LoVo (cell line): ENCODE results near the gene POLDIP2.
A peak's percentile ranks its signal among the peaks of the same experiment; 100 is the strongest.

Experiments
- DNase-seq: peaks from one replicate; pipeline ENCODE4 v3.0.0-alpha.2; 2016; ENCODE audit warnings: low spot score

The POLDIP2 gene

DNA sequence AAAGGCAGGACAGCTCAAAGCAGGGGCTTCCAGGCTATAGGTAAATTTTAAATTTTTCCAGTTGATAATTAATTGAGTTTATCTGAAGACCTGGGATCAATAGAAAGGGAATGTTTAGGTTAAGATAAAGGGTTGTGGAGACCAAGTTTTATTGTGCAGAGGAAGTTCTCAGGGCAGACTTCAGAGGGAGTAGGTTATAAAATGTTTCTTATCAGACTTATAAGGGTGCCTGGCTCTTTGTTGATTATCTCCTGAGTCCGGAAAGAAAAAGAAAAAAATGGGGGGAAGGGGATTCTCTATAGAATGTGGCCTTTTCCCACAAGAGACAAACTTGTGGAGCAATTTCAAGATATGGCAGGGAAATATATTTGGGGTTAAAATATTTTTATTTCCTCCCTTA is 32.8 kb upstream of the POLDIP2 start:
- DNase-seq, result no peak

DNA sequence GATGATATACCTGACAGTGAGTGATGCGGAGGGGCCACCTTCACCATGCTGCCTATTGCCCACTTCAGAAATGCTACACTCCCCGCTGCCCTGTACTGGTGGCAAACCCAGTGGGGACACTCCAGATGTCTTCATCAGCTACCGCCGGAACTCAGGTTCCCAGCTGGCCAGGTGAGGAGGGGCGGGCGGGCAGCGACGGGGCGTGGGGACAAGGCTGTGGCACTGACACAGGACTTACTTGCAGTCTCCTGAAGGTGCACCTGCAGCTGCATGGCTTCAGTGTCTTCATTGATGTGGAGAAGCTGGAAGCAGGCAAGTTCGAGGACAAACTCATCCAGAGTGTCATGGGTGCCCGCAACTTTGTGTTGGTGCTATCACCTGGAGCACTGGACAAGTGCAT is 30.8 kb upstream of the POLDIP2 start:
- no peak for DNase-seq

DNA sequence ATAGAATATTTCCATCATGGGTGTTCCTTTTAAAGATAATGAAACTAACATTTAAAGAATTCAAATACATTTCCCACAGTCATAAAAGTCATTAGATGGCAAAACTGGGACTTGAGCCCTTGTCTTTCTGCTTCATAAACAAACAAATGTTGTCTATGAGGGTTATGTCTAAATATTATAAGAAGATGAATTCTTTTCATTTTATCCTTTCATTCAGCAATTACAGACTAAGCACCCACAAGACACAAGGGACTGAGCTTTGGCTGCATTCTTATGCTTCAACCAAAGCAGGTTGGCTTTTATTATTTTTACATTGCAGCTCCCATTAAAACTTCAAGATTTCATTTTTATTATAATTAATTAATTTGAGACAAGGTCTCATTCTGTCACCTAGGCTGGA is 29.1 kb upstream of the POLDIP2 start:
- DNase-seq, result no peak

DNA sequence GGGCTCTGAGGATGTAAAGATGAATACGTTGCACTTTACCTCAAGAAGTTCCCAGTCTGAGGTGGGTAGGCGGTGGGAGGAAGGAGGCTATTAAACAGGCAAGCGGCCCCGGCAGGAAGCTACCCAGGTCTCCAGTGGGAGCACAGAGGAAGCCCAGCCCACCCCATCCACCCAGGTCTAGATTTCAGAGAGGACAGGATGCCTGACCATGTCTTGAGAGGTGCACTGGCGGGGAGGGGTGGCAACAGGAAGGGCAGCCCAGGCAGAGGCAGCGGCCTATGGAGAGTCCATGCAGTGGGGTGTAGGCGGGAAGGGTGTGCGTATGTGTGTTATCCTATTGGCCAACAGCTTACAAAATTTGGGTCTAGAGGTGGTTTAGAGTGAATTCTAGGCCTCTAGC is 28.1 kb upstream of the POLDIP2 start:
- DNase-seq, result no peak

DNA sequence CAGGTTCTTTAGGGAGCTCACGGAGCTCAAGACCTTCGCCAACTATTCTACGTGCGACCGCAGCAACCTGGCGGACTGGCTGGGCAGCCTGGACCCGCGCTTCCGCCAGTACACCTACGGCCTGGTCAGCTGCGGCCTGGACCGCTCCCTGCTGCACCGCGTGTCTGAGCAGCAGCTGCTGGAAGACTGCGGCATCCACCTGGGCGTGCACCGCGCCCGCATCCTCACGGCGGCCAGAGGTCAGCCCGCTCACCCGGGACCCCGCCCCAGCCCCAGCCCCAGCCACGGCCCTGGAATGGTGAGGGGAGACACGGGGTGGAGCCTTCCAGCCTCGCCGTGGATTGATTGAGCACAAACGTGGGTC is 27.7 kb upstream of the POLDIP2 start:
- peak; percentile 18 for DNase-seq

DNA sequence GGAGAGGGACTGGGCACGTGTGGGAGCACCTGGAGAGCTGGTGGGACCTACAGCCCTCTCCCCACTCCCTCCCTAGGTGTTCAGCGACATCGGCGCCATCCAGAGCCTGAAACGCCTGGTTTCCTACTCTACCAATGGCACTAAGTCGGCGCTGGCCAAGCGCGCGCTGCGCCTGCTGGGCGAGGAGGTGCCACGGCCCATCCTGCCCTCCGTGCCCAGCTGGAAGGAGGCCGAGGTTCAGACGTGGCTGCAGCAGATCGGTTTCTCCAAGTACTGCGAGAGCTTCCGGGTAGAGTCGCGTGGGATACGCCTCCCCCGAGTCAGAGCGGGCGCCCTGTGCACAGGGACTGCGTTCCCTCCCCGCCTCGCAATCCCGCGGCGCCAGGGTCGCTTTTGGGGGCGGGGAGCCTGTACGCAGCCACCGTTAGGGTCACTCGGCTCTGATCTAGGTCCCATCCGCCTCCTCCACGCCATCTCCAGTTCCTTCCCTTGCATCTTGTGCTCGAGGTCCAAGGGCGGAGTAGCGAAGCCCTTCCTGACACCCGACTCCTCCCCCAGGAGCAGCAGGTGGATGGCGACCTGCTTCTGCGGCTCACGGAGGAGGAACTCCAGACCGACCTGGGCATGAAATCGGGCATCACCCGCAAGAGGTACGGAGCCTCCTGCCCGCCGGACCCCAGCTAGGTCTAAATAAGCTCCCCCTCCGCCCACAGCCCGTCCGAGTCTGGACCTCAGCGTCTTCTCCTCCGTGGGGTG is 27.1 kb upstream of the POLDIP2 start:
- peak; percentile 73 for DNase-seq

DNA sequence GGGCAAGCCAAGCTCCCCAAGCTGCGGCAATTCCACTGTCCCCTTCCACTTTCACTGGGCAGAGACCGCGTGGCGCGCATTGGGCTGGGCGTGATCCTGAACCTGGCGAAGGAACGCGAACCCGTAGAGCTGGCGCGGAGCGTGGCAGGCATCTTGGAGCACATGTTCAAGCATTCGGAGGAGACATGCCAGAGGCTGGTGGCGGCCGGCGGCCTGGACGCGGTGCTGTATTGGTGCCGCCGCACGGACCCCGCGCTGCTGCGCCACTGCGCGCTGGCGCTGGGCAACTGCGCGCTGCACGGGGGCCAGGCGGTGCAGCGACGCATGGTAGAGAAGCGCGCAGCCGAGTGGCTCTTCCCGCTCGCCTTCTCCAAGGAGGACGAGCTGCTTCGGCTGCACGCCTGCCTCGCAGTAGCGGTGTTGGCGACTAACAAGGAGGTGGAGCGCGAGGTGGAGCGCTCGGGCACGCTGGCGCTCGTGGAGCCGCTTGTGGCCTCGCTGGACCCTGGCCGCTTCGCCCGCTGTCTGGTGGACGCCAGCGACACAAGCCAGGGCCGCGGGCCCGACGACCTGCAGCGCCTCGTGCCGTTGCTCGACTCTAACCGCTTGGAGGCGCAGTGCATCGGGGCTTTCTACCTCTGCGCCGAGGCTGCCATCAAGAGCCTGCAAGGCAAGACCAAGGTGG is 24.0 kb upstream of the POLDIP2 start:
- no peak for DNase-seq

DNA sequence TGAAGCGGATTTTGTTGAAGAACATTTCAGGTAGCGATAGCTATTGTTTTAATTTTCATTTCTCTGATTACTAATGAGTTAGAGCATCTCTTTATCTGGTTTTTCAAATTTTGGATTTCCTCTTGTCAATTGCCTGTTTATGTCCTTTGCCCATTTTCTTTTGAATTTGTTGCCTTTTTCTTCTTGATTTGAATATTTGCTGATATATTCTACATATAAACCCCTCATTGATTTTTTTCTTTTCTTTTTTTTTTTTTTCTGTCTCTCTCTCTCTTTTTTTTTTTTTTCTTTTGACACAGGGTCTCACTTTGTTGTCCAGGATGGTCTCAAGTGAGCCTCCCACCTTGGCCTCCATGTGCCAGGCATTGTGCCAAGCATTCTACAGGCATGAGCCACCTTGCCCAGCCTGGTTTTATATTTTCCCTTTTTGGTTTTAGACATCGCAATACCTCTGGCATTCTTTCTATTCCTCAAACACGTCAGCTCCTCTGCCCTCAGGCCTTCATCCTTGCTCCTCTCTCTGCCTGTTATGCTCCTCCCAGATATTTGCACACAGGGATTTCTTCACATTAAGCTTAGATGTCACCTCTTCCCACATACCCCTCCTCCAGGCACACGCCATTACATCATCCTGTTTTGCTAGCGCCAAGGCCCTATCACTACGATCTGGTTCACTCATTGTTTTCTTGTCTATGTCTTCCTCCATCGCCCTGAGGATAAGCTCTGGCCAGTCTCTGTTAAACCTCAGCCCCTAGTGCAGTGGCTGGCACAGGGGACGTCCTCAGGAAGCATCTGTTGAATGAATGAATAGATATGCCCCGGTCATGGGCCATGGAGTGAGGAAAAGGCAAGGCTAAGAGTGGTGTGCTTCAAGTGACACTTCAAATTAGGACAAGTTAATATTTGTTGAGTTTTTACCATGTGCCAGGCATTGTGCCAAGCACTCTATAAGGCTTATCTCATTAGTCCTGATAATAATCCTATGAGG is 22.8 kb upstream of the POLDIP2 start:
- DNase-seq, result no peak

DNA sequence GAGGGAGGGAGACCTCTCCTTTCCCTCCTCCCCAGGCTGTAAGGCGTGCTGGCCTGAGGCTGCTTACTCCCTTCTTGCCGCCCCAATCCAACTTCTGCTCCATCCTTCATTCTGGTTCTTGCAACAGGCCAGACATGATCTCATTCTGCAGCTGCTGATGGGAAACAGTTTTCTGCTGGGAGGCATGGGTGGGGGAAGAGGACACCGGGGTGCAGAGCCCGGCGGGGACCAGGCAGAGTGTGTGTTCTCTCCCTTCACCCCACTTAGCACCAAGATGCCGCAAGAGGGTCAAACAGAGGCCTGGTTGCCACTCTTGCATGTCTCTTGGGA is 15.6 kb upstream of the POLDIP2 start:
- DNase-seq, result no peak

DNA sequence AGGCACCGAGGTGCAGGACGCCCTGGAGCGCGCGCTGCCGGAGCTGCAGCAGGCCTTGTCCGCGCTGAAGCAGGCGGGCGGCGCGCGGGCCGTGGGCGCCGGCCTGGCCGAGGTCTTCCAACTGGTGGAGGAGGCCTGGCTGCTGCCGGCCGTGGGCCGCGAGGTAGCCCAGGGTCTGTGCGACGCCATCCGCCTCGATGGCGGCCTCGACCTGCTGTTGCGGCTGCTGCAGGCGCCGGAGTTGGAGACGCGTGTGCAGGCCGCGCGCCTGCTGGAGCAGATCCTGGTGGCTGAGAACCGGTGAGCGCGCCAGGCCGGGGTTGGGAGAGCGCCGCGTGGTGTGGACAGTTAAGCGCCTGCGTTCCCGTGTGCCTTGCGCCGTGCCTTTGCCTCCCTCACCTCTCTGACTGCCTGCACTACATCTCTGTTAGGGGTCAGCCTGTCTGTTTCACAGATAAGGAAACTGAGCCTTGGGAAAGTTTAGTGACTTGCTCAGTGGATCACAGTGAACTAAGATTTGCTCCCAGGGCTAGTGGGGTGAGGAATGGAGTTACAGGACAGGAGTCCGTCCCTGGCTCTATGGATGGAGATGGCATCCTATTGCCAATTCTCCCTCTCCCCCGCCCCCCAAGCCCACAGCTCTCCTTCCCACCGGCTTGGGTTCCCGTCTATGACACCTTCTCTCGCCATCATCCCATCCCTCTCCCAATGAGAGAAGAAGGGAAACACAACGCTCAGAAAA is 15.0 kb upstream of the POLDIP2 start:
- DNase-seq, result no peak

DNA sequence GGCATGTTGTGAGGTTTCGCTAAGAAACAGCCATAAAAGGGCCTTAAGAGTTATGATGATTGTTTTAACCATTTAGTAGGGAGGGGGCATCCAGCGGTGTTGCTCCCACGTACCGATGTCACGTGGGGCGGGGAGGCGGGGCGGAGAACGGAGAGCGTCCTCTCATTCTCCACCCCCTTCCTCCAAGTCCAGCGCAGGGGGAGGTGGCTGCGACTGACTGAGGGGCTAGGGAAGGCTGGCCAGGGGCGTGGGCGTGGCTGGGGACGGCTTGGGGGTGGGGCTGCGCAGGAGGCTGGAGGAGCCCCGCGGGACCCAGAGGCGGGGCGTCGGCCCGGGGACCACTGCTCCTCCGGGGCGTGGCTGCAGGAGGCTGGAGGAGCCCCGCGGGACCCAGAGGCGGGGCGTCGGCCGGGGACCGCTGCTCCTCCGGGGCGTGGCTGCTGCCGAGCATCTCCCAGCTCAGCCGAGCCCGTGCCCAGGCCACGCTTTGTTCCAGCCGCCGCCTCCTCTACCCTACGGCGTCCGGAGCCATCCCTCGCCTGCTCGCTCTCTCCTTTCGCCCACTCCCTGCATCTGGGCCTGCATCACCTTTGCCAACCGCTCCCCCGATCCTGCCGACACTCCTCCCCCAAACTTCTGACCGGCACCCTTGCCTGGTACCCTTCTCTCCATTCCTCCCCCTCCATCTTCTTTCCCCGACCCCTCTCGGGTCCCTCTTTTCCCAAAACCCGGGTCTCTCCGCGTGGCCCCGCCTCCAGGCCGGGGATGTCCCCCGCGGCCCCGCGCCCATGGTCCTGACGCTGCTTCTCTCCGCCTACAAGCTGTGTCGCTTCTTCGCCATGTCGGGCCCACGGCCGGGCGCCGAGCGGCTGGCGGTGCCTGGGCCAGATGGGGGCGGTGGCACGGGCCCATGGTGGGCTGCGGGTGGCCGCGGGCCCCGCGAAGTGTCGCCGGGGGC is 14.2 kb upstream of the POLDIP2 start, which contains the start of gene SARM1:
Gene SARM1 (plus strand): TSS at position 450 of the 958 bp plus-strand sequence. CDS start 339 bp downstream, at position 789.
- peak; percentile 32 for DNase-seq

DNA sequence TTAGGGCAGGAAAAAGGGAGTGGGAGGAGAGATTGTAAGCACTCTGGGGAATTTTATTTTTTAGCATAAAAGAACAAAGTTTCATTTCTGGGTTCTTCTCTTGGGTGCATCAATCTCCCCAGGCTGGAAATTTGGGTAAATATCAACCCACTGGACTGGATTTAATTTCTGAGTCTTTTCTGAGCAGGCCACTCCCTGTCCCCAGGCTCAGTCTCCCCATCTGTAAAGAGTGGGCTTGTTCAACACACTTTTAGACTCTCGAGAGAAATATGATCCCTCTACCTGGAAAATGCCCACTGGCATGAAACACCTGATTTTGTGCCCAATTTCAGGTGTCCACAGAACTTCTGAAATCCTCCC is 13.4 kb upstream of the POLDIP2 start:
- DNase-seq, result no peak

DNA sequence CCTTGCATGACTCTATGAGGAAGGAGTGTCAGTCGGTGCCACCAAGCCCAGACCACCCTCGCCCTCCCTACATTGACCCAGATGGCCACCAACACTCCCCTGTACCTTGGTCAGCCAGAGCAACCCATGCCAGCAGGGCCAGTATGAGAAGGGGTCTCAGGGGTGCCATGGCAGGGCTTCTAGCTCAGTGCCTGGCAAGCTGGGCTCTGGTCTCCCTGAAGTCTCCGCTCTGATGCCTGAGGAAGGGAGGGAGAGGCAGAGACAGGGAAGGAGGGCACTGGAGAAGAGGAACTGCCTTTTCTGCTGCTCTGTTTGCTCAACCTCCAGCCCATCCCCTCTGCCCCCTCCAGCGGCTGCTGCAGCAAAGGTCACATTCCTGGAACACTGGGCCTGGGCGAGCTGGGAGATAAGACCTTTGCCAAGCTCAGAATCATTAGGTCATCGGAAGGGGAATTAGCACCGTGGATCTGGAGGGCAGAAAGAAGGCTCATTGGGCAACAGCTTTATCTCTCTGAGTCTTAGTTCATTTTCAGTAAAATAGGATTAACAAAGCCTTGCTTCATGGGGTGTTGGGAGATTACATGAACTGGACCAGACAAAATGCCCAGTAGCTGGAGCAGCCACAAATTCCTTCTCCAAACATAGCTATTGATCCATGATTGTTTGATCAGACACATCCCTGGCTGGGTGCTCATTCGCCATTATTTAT is 12.9 kb upstream of the POLDIP2 start, which contains the start of gene VTN:
Gene VTN (minus strand): TSS at position 273 of the 709 bp plus-strand sequence. CDS start 104 bp downstream, at position 169.
- DNase-seq, result no peak

DNA sequence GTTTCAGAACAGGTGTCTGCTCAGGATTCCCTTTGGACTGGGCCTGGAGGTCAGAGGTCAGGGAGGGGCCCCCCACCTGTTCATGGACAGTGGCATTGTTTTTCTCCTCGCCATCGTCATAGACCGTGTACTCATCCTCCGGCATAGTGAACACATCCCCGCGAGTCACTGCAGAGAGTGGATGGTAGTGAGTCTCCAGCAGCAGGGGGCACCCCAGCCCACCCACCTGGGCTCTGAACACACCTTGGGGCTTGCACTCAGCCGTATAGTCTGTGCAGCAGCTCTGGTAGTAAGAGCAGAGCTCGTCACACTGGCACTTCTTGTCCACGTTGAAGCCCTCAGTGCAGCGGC is 12.3 kb upstream of the POLDIP2 start:
- no peak for DNase-seq

DNA sequence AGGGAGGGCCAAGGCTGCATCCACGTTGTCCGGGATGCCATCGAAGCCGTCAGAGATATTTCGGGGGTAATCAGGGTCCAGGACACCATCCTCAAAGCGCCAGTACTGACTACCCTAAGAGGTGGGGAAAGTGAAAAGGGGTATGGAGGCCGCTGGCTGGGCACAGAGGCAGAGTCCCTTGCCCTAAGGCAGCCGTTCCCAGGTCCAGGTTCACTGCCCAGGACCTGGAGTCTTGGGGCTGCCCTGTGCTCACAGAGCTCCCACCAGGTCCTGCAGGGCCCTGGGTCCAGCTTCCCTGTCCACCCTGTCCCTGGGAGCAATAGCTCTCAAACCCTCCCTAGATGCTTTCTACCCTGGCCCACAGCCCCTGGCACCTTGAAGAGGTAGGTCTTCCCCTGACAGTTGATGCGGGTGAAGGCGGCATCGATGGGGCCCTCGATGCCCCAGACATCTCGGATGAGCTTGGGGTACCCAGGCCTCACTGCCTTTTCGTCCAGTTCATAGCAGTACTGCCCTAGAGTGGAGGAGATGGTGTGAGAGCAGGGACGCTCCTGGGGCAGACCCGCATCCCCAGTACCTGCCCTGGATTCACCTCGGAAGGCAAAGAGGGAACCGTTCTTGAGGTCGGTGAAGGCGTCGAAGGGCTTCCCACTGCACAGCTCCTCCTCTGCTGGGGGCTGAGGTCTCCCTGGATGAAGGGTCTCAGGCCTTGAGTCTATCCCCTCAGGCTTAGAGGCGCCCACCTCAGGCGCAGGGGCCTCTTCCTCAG is 11.8 kb upstream of the POLDIP2 start:
- DNase-seq, result no peak

DNA sequence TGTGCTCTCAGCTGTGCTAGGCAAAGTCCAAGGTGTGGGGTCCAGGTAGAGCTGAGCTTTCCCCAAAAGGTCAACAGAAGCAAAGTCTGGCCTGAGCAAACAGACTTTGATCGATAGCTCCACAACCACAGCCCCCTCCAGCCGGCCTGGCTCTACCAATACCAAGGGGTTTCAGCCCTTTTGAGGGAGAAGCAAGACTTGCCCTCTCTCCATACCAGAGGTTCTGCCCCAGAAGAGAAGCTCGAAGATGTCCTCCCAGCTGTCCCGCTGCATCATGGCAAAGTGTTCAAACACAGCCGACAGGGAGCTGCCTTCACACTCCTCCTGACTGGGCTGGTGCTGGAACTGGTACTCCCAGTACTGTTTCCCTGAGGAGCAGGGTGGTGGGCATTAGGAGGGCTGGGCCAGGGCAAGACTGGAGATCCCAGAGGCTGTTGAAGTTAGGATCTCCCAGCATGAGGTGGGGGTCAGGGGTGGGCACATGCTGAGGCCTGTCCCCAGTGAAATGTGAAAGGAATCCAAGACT is 11.0 kb upstream of the POLDIP2 start:
- no peak for DNase-seq

DNA sequence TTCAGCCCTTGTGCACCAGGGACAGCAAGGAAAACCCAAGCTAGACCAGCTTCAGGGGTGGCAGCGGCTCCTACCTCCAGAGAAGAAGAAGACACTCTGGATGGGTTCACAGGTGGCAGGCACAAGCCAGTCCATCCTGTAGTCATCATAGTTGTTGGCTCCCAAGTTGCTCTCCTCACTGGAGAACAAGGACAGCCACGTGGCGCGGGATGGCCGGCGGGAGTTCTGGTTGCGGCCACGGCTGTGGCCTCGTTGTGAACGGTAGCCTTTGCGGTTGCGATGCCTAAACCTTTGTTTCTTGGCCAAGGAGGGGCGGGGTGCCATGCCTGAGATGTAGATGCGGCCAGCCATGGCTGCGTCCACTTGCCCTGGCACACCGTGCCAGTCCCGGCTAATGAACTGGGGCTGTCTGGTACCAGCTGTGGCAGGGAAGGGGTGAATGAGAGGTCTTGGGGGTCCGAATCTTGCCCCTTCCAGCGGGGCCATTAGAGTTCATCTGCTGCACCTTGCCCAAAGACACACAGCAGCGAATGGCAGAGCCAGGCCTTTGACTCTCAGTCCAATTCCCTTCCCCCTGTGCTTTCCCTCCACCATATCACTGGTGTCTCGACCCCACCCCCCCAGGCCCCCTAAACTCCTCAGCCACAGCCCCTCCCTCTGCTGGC is 10.4 kb upstream of the POLDIP2 start:
- DNase-seq, result no peak

DNA sequence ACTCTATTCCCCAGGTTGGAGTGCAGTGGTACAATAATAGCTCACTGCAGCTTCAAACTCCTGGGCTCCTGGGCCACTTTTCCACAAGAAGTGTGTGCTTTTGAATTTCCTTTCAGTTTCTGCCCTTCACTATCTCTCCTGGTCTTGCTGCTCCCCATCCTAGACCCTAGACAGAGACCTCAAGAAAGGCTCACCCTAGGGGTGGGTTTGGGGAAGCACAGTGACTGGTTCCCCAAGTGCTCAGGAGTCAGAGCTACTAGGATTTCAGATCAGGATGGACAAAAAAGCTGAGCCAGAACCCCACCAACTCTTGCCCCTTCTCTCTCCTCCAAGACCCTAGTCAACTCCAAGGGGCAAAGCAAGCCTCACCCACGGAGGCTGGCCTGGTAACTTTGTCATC is 9.3 kb upstream of the POLDIP2 start:
- no peak for DNase-seq

DNA sequence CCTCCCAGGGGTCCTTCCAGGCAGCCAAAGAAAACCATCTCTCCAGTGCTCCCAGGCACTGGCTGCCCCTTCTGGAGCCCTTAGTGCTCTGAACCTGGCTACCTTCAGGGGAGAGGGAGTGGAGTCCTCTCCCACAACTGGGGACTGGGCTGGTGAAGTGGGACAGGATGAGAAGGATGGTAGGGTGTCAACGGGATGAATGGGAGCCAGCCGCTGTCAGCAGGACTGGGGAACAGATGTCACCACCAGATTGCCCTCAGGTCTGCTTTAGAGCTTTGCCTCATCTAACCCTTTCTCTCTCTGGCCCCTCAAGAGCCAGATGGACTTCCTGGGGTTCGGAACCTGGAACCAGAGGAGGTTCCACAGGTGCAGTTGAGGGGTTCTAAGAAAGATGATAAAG is 8.2 kb upstream of the POLDIP2 start:
- DNase-seq, result no peak
